ENCODE data around the gene PCARE.
"Not testable (repeated sequence)": the region's sequence is repeated elsewhere in the genome, so short reads cannot be mapped to it uniquely, and the experiment has no call there.

The PCARE gene

DNA sequence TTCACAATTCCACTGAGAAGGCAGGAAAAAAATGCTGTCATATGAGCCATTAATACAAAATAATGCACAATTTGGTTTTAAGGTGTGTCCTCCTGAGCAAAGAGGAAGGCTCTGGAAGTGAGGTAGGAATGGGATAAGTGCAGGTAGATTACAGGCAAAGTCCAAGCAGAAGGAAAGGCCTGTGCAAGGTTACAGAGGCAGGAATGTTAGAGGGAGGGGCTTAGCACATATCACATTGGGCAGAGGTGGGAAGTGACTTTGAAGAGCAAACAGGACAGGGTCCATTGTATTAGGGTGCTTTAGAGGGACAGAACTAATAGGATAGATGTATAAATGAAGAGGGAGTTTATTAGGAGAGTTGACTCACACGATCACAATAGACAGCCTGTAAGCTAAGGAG lies 26.2 kb upstream of the PCARE start:
- DNase-seq (ENCODE audit: low read depth, low spot score), result no peak
- H3K27ac ChIP-seq, result no peak overlapping the region

DNA sequence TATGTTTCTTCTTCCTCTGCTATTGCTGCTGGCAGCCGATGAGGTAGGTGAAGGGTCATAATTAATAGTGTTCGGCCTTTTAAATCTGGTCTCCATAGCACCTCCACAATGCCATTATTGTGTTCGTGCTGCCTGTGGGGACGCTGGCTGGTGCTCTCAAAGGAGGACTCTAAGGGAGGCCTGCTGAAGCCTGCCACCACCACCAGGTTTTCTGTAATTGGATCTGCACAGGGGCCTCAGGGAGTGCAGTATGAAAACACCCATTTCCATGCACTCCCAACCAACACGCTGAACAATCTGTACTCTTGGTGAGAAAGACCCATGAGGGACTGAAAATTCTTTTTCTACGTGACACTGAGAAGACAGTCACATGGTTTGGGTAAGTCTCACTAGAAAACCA lies 23.2 kb upstream of the PCARE start:
- H3K27ac ChIP-seq, result no peak overlapping the region
- no peak for DNase-seq (ENCODE audit: low read depth, low spot score)

DNA sequence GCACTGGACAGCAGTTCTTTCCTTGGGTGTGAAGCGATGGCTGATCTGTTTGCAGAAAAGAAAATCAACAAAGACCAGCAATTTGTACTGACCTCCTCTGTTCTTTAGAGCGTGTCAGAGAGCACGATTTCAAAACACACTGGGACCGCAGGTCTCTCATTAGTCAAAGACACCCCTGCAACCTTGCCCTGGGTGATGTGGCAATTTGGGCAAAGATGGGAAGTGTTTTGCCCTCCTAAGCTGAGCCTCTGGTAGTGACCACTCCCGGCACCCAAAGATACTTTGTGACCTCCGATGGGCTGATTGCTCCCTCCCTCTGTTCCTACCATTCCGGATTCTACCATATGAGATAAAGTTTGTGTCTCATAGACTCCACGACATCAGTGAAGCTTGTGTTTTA lies 22.6 kb upstream of the PCARE start:
- DNase-seq (ENCODE audit: low read depth, low spot score), result no peak
- H3K27ac ChIP-seq, result no peak overlapping the region

DNA sequence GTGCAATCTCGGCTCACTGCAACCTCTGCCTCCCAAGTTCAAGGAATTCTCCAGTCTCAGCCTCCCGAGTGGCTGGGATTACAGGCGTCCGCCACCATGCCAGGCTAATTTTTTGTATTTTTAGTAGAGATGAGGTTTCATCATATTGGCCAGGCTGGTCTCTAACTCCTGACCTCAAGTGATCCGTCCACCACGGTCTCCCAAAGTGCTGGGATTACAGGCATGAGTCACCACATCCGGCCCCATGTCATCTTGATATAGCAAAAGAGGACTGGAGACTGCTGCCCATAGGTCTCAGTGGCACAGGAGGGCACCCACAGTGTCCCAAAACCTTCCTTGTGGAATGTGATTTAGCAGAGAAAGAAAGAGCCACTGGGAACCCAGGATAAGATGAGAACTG lies 16.0 kb upstream of the PCARE start:
- not testable (repeated sequence) for H3K27ac ChIP-seq; DNase-seq (ENCODE audit: low read depth, low spot score)

DNA sequence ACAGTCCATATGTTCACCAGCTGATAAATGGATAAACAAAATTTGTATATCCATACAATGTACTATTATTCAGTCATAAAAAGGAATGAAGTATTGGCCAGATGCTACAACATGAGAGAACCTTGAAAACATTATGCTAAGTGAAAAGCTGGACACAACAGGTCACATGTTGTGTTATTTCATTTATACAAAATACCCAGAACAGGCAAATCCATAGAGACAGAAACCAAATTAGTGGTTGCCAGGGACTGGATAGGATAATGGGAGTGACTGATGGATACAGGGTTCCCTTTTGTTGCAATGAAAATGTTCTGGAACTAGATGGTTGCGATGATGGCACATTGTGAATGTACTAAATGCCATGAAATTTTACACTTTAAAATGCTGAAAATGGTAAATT lies 10.2 kb upstream of the PCARE start:
- no peak overlapping the region for H3K27ac ChIP-seq
- DNase-seq (ENCODE audit: low read depth, low spot score), result no peak

DNA sequence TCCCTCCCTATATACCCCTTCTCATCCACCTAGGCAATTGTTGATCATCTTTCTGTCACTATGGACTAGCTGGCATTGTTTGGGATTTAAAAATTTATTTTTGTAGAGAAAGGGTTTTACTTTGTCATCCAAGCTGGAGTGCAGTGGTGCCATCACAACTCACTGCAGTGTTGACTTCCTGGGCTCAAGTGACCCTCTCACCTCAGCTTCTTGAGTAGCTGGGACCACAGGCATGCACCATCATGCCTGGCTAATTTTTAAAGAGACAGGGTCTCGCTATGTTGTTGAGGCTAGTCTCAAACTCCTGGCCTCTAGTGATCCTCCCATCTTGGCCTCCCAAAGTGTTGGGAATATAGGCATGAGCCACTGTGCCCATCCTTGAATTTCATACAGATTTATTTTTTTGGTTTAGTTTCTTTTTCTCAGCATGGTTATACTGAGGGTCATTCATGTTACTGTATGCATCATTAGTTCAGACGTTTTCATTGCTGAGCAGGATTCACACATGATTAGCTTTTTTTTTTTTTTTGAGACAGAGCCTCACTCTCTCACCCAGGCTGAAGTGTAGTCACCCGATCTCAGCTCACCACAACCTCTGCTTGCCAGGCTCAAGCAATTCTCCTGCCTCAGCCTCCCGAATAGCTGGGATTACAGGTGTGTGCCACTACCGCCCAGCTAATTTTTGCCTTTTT lies 8.6 kb upstream of the PCARE start:
- no peak for DNase-seq (ENCODE audit: low read depth, low spot score)

DNA sequence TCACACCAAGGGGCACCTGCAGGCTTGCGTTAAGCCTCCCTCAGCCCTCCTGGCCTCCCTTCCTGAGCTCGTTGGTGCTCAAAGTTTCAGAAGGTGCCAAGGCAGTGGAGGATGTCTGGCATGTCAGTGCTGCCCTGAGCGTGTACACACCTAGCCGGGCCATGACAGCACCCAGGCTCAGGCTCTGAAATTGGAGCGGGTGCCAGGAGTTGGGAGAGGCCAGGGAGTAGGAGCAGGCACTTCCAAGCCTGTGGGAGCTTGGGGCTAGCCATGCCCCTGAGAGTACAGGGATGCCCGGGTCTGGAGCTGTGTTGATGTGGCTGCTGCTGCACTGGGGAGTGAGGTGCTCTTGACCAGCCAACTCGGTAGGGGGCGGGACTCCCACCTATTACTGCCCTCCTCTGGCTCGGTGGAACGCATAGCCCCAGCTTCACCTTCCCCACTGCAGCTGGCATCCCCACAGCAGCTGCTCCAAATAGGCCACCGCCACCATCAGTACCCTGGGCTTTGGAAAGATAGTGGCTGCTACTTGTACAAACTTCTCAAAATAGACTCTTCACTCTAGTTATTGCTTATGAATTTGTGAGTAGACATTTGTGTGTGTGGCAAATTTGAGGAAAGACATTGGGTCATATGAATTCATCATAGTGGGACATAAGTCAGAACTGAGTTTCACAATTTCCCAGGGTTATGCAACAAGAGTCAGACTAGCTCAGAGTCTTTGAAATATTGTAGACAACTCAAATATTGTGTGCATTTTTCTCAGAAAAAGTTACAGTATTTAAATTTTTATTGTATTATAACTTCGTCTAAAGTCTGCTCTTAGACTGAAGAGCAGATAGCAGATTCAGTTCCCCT lies 6.8 kb upstream of the PCARE start:
- DNase-seq (ENCODE audit: low read depth, low spot score), result no peak

More for the DNA sequence above, 8.6 kb upstream of the PCARE start:
- no peak overlapping the region for H3K27ac ChIP-seq

DNA sequence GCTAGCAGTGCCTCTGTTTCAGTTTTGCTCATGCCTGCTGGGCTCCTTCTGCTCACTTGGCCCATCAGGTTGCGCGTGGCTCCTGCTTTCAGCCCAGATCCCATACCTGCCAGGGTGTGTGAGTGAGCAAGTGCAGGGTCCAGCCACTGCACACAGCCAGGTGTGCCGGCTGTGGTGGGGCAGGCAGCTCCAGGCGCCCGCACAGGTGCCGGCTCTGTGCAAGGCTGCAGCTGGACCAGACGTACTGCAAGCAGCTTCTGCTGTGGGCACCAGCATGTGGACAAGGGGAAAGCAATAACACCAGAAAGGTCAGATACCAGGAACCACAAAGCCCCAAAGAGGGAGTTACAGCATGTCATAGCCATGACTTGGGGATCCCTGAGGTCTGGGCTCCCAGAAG lies 5.6 kb upstream of the PCARE start:
- H3K27ac ChIP-seq, result no peak overlapping the region
- DNase-seq (ENCODE audit: low read depth, low spot score), result no peak

More for the DNA sequence above, 6.8 kb upstream of the PCARE start:
- no peak overlapping the region for H3K27ac ChIP-seq

DNA sequence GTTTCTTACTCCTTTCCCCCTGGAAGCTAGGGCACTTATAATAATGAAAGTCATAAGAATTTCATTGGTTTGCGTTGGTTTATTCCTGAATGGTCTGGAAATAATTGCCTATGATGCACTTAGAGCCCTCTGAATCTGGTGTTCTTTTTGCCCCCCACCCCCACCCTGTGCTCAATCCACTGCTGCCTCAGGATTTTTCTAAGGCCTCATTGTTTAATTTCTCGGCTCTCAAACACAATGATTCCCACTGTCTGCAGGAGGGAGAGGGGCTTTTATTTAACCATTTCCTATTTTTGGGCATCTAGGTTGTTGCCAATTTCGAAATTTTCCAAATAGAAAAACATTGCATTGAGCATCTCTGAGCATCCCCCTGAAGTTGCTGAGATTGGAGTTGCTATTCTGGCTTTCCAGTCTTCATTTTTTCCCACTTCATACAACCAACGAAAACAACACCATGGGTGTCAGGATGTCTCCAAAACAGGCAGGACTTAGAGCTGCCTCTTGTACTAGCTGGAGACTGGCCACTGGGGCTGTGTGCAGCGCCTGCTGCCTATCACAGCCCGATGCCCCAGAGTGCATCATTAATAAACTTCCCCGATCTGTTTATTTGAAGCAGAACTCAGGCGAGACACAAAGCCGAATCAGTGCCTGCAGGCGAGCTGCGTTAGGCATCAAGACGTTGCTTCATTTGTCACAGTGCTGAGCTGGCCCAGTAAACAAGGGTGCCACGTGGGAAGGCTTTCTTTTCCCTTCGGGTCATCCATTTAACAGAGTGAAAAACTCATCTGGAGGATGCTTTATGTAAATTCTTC lies 1.8 kb upstream of the PCARE start:
- DNase-seq (ENCODE audit: low read depth, low spot score), result no peak
- no peak overlapping the region for H3K27ac ChIP-seq

DNA sequence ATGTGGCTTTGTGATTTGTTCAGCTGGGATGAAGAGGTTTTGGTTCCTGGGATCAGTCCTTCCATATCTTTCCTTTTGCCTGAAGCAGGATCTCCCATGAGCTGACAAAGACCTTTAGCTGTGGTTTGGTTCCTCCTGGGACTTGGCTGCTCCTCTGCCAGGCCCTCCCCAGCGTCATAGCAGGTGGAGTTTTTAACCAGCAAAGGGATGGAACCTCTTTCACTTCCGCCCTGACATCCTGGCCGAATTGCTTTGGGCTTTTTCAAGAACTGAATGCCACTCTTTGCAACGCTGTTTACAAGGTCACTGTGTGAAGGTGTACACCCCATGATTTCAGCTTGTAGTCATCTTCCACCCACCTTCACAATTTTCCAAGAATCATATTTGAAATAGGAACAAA lies 390 bp downstream of the PCARE start:
- no peak overlapping the region for H3K27ac ChIP-seq
- DNase-seq (ENCODE audit: low read depth, low spot score), result no peak

DNA sequence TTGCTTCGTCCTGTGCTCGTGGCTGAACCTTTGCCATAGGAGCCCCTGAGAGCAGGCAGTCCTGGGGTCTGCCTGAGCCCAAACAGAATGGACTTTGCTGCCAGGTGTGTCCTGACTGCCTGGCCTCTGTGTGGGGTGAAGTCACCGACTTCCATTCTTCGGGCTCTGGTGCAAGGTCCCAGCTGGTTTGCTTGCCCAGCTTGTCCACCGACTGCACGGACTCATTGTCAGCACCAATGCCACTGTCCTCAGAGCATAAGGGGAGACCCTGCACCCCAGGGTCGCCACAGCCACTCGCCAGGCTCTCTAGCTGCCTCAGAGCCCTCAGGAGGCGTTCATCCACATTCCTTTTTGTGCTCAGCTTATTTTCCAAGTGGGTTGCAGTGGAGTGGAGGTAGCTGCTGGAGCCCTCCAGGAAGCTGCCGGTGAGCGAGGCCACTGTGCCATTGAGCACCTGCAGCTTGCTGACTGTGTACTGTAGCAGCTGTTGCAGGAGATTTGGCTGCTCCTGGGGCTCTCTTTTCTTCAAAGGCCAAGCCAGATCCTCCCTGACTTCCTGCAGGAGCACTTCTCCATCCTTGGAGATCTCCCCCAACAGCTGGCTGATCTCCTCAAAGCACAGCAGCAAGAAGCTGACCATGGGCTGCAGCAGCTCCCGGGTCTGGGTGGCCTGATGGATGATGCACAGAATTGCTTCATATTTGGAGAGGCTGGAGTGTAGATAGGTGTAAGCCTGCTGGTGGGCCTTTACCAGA lies 1.2 kb downstream of the PCARE start:
- no peak for DNase-seq (ENCODE audit: low read depth, low spot score)
- H3K27ac ChIP-seq, result no peak overlapping the region

DNA sequence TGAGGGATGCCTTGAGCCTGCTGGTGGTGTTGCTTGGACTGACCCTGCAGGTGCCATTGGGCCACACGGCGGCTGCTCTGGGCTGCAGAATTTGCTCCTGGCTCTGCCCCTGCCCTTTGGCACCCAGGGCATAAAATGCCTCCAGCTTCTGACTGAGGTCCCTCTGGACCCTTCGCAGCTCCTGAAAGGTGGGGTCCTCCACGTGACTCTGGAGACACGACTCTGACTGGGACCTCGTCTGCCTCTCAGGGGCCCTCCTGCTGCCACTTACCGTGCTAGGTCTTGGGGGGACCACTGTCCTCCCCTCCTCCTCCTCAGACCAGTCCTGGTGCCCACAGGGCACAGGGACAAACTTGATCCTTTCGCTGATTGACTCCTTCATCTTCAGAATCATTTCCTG lies 2.1 kb downstream of the PCARE start:
- no peak overlapping the region for H3K27ac ChIP-seq
- no peak for DNase-seq (ENCODE audit: low read depth, low spot score)

DNA sequence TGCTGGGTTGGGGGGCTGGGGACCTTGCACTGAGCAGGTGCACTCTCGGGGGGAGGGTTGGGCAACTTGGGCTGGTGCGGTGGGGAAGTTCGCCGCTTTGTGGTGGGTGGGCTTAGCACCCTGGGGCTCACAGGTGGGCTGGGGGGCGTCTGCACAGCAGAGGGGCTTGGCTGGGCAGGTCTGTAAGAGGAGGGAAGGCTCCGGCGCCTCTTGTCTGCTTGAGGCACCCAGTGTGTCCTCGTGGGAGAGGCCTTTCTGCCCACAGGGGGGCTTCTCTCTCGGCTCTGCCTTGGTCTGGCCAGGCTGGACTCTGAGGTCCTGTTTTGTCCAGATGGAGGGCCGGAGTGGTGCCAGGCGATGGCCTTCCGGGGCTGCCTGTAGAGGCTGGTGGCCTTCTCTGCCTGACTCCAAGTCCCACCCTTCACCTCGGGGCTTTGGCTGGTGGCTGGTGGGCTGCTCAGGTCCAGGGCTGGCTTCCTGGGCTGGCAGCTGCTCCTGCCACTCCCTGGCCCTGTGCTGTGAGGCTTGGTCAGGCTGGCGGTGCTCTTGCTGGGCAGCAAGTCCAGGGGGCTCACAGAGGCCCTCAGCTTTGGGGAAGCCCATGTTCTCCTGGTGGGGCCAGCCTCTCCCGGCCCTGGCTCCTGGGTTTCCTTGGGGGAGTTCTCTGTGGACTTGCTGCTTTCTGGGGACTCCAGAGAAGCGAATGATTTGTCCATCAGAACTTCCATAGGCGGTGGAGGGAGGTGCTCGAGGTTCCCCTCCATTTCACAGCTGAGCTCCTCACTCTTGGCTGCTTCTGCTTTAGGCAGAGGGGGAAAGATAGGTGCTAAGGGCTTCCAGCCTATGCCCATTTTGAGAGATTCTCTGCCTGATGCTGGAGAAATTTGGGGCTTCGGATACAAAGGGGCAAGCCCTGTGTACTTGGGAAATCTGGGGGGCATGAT lies 3.0 kb downstream of the PCARE start:
- no peak for DNase-seq (ENCODE audit: low read depth, low spot score)
- no peak overlapping the region for H3K27ac ChIP-seq

DNA sequence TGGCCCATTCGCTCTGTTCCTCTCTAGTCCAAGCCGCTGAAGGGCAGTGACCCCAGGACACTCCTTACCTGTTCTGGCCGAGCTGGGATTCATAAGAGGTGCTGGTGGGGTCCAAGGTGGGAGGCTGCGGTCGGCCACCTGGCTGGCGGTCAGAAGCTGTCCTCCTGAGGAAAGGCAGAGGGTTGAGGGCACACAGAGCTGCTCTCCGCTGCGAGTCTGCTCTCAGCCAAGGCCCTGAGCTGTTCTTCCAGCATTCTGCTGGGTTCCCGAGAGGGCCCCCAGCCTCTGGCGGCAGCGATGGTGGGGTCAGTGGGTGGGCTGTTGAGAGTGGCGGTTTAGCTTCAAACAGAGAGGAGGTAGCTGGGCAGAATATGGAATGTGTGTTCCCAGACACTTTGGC lies 3.8 kb downstream of the PCARE start:
- no peak overlapping the region for H3K27ac ChIP-seq
- no peak for DNase-seq (ENCODE audit: low read depth, low spot score)

DNA sequence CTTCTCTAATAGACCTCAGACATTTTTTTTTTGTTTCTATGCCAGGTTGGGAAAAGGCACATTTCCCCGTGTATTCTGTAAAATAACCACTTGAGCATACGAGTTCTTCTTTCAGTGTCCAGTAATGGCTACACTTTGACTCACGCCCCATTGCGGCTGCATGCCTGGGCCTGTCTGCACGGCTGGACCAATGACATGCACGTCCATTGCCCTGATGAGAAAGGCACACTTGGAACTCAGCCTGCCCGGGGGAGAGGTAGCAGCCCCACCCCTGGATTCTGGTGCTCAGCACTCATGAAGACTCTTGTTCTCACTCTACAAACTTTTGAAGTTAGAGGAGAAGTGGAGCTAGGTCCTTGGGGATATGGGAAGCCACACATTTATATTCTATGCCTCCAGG lies 5.8 kb downstream of the PCARE start:
- peak; percentile 69 for DNase-seq (ENCODE audit: low read depth, low spot score)
- H3K27ac ChIP-seq, result peak overlapping the region; percentile 76

DNA sequence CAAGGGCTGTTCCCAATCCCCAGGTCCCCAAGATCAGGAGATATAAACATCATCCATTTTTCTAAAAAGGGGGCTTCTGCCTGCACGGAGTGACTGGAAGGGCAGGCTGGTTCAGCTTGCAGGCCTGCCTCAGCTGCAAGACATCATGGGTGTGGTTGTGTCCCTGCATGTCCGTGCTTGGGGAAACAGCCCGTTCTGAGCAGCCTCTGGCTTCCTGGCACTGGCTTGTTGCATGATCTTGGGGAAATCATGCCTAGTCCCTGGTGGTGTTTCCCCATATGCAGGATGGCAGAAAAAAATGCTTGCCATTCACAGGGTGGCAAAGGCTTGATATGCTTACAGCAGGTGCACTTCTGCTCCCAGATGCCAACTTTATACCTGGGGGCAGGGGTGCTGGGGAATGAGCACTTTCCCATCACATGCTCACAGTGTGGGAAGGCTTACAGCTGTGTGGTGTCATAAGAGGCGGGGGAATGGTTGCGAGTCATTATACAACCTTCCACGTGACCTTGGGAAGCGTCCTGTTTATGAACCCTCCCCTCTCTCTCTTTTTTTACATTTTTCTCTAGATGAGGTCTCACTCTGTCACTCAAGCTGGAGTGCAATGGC lies 7.2 kb downstream of the PCARE start:
- peak overlapping the region; percentile 76 for H3K27ac ChIP-seq
- peak; percentile 84 for DNase-seq (ENCODE audit: low read depth, low spot score)

DNA sequence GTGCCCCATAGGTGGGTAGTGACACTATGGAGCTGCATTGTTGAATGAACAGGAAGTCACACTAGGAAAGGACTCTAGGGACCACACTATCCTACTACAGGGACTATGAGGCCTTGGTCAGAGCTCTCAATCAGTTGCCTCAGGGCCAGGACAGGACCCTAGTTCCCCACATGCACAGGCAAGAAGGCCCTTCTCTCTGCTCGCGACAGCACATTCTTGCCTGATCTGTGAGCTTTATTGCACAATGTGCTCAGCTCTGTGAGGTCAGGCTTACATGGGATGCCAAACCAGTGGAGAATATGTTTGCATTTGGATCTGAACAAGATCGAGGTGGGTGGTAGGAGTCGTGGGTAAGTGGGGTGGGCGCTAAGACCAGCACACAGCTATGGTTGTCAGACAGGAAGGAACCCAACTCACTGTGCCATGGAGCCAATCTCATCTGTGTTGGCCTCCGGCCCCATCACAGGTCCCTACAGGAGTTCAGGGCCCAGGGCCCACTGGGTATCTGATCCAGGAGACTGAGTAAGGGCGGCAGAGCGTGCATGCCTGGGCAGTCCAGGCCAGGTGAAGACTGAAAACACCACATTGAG lies 8.0 kb downstream of the PCARE start:
- DNase-seq (ENCODE audit: low read depth, low spot score), result peak; percentile 45
- peak overlapping the region; percentile 76 for H3K27ac ChIP-seq

DNA sequence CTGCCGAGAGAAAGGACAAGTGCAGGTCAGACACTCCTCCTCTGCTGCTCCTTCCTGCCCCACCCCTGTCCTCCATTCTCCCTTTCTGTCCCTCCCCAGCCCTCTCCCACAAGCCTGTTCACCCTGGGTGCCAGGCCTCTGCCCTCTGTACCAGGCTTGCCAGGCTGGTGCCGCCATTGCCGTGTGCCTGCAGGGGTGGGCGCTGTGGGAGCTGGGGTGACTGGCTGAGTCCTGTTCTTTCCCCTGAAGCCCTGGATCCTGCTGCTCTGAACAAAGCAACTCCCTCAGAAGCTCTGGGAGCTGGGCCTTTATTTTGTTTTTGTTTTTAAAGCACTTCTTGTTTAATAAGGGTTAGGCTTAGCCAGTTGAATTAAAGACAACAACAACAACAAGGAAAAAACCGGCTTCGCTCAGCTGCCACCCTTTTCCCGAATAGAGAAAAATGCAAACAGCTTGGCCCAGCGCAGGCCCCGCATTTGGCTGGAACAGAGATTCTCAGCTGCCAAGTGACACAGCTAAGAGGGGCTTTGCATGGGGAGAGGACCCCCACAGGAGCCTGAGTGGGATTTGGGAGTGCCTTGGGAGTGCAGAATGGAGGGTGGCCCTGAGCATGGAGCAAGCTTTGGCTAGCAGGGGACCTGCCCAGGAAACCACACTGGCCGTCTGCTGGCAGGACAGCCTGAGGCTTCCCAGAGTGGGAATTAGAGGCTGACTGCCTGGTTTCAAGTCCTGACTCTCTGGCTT lies 9.1 kb downstream of the PCARE start:
- H3K27ac ChIP-seq, result peak overlapping the region; percentile 76
- no peak for DNase-seq (ENCODE audit: low read depth, low spot score)
